Activated naive CD4-positive, alpha-beta T cell treated with anti-CD3 and anti-CD28 coated beads, Interleukin-2, amount 10 ng/mL, durations not matched to agents 7 days and 5 days (primary cell): ENCODE results near the gene RABL2A.
"Not testable (repeated sequence)": the region's sequence is repeated elsewhere in the genome, so short reads cannot be mapped to it uniquely, and the experiment has no call there.

ENCODE experiments used
- CTCF ChIA-PET: fragments of 350-600 bp; sonication (Branson Sonifier 250); formaldehyde crosslinking; loops from one replicate; lab custom pipeline; 2021; ENCODE audit warnings: antibody characterized with exemption; lab: Charles Lee
- DNase-seq: peaks from one replicate; pipeline ENCODE4 v3.0.0-alpha.2; 2020
- H3K27ac Mint-ChIP-seq: one replicate; pipeline ENCODE4 v1.8.0; 2021; ENCODE audit warnings: mild to moderate bottlenecking, moderate library complexity, mixed read lengths
- H3K27me3 Mint-ChIP-seq: one replicate; pipeline ENCODE4 v1.8.0; 2021; ENCODE audit warnings: mild to moderate bottlenecking, mixed read lengths
- H3K36me3 Mint-ChIP-seq: one replicate; pipeline ENCODE4 v1.8.0; 2021; ENCODE audit warnings: mixed read lengths
- H3K4me1 Mint-ChIP-seq: one replicate; pipeline ENCODE4 v1.8.0; 2021; ENCODE audit warnings: mixed read lengths
- H3K4me3 Mint-ChIP-seq: one replicate; pipeline ENCODE4 v1.8.0; 2021; ENCODE audit warnings: mild to moderate bottlenecking, moderate library complexity, mixed read lengths
- H3K9me3 Mint-ChIP-seq: one replicate; pipeline ENCODE4 v1.8.0; 2021; ENCODE audit warnings: mixed read lengths

Gene RABL2A

GRCh38 chr2:113686537-113686936 lies 59.5 kb downstream of the RABL2A start:
- Mint-ChIP-seq H3K27ac (no peak overlapping the region), H3K27me3 (peaks cover 1% of the 10 kb centered on the region), H3K9me3 (peaks cover 1% of the 10 kb centered on the region), H3K36me3 (no peaks in the 10 kb centered on the region), H3K4me1 (peaks cover 5% of the 10 kb centered on the region), H3K4me3 (no peak overlapping the region)
- CTCF ChIA-PET = interaction anchor here (1.4 kb wide), 1 partner anchor 14 kb away, joined by 3 read pairs; no protein-coding TSS in a partner anchor
- no peak for DNase-seq

GRCh38 chr2:113690871-113691270 lies 63.8 kb downstream of the RABL2A start:
- H3K4me1 Mint-ChIP-seq = peaks cover 36% of the 10 kb centered on the region
- H3K4me3 Mint-ChIP-seq, DNase-seq, H3K27me3 Mint-ChIP-seq, CTCF ChIA-PET, H3K27ac Mint-ChIP-seq, H3K36me3 Mint-ChIP-seq, H3K9me3 Mint-ChIP-seq: not testable (repeated sequence)
